DOHH2 (cell line): ENCODE results near the gene OLIG3.

Experiments used
- H3F3A ChIP-seq: fragments of 200-600 bp; sonication (generic), shearing (Covaris generic); 2 replicates; pipeline ENCODE4 v1.6.0; 2016; ENCODE audit warnings: antibody characterized with exemption, mild to moderate bottlenecking; ENCODE audit not compliant: control insufficient read depth, insufficient read depth
- H3K27ac ChIP-seq: fragments of 200-600 bp; sonication (generic); 2 replicates; pipeline ENCODE4 v1.5.1; 2014; ENCODE audit warnings: low read depth, mild to moderate bottlenecking, low read length, moderate library complexity
- H3K27me3 ChIP-seq: fragments of 200-600 bp; sonication (generic); 2 replicates; pipeline ENCODE4 v1.6.1; 2014; ENCODE audit warnings: mild to moderate bottlenecking, low read length, mixed read lengths; ENCODE audit not compliant: control insufficient read depth
- H3K36me3 ChIP-seq: fragments of 200-600 bp; sonication (generic); 2 replicates; pipeline ENCODE4 v1.6.1; 2014; ENCODE audit warnings: mild to moderate bottlenecking, low read length, moderate library complexity, mixed read lengths; ENCODE audit not compliant: control insufficient read depth
- H3K4me1 ChIP-seq: fragments of 200-600 bp; sonication (generic); 2 replicates; pipeline ENCODE4 v1.6.1; 2014; ENCODE audit warnings: mild to moderate bottlenecking, low read length, mixed read lengths; ENCODE audit not compliant: control insufficient read depth
- H3K4me2 ChIP-seq: fragments of 200-600 bp; sonication (generic); 2 replicates; pipeline ENCODE4 v1.6.0; 2014; ENCODE audit warnings: mild to moderate bottlenecking, low read length, moderate library complexity
- H3K4me3 ChIP-seq: fragments of 200-600 bp; sonication (generic); 2 replicates; pipeline ENCODE4 v1.5.1; 2014; ENCODE audit warnings: mild to moderate bottlenecking, low read length, mixed read lengths
- H3K79me2 ChIP-seq: fragments of 200-600 bp; sonication (generic); 2 replicates; pipeline ENCODE4 v1.6.1; 2014; ENCODE audit warnings: mild to moderate bottlenecking, low read length, mixed read lengths; ENCODE audit not compliant: control insufficient read depth
- H3K9me2 ChIP-seq: fragments of 200-600 bp; sonication (generic); replicated peaks from 2 replicates; pipeline ENCODE4 v1.6.1; 2014; ENCODE audit warnings: mild to moderate bottlenecking, low read length, mixed read lengths; ENCODE audit not compliant: control insufficient read depth
- H3K9me3 ChIP-seq: fragments of 200-600 bp; sonication (generic); 2 replicates; pipeline ENCODE4 v1.6.1; 2014; ENCODE audit warnings: antibody characterized with exemption, low read length, mixed read lengths; ENCODE audit not compliant: control insufficient read depth, insufficient read depth
- H4K20me1 ChIP-seq: fragments of 200-600 bp; sonication (generic); 2 replicates; pipeline ENCODE4 v1.6.0; 2014; ENCODE audit warnings: low read depth, mild to moderate bottlenecking, antibody characterized with exemption, low read length, moderate library complexity; ENCODE audit not compliant: control insufficient read depth, insufficient read depth
- EZH2phosphoT487 ChIP-seq: fragments of 200-600 bp; sonication (generic); IDR thresholded peaks from 2 replicates; pipeline ENCODE4 v1.6.1; 2017; ENCODE audit warnings: borderline replicate concordance, mild to moderate bottlenecking, antibody characterized with exemption, low read length, moderate library complexity, mixed read lengths
- TF ChIP-seq, protein P1 (sequence below): fragments of 200-600 bp; sonication (generic); IDR thresholded peaks from one replicate; pipeline ENCODE4 v1.5.1; 2014; ENCODE audit warnings: antibody characterized with exemption, mild to moderate bottlenecking, low read depth, low read length; ENCODE audit not compliant: poor library complexity, severe bottlenecking

Gene OLIG3

DNA sequence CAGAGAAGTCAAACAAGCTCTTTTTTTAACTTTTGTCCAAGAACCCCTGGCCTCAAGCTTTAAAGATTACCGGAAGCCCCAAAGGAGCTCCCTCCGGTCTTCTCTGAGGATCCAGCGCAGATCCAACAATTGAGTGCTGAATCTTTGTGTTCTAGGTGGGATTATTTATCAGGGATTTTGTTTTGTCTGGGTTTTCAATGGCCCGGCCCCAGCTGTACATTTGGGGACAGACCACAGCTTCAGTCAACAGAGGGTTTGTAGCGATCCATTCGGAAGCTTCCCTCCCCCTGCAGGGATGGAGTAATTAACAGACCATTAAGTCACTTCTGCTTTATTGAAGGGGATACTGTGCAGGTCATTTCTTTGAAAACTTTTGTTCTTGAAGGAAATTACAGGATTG is 7.8 kb downstream of the OLIG3 start:
- no peak overlapping the region for H3K27ac ChIP-seq
- H3F3A ChIP-seq, result no peaks in the 10 kb centered on the region
- no peak for TF ChIP-seq EZH2phosphoT487
- TF ChIP-seq, protein P1, sequence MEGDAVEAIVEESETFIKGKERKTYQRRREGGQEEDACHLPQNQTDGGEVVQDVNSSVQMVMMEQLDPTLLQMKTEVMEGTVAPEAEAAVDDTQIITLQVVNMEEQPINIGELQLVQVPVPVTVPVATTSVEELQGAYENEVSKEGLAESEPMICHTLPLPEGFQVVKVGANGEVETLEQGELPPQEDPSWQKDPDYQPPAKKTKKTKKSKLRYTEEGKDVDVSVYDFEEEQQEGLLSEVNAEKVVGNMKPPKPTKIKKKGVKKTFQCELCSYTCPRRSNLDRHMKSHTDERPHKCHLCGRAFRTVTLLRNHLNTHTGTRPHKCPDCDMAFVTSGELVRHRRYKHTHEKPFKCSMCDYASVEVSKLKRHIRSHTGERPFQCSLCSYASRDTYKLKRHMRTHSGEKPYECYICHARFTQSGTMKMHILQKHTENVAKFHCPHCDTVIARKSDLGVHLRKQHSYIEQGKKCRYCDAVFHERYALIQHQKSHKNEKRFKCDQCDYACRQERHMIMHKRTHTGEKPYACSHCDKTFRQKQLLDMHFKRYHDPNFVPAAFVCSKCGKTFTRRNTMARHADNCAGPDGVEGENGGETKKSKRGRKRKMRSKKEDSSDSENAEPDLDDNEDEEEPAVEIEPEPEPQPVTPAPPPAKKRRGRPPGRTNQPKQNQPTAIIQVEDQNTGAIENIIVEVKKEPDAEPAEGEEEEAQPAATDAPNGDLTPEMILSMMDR, result no peak

DNA sequence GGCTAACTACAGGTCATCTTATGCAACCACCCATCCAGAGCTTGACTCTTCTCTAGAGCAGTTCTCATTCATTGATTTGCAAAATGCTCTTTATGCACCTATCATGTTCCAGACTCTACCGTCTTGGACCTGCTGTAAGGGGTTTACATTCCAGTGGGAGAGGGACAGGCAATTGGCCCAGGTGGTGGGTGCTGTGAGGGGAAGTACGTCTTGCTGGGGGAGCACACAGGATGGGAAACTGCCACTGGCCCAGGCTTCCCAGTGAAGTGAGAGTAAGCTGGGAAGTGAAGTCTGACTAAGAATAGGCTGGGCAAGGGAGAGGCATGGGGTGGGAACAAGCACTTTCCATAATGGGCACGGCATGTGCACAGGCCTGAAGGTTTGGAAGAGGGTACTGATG is 13.8 kb downstream of the OLIG3 start:
- no peaks in the 10 kb centered on the region for H3K4me1 ChIP-seq
- H3K4me2 ChIP-seq, result no peak overlapping the region
- no peak overlapping the region for H3K27ac ChIP-seq
- H3K79me2 ChIP-seq, result no peaks in the 10 kb centered on the region
- H3K4me3 ChIP-seq, result no peak overlapping the region
- H3K9me3 ChIP-seq, result no peaks in the 10 kb centered on the region
- H3F3A ChIP-seq, result no peaks in the 10 kb centered on the region
- H3K36me3 ChIP-seq, result no peaks in the 10 kb centered on the region
- H3K27me3 ChIP-seq, result peaks cover 6% of the 10 kb centered on the region
- no peaks in the 10 kb centered on the region for H4K20me1 ChIP-seq
- TF ChIP-seq, protein P1, result no peak
- no peak for TF ChIP-seq EZH2phosphoT487
- no peaks in the 10 kb centered on the region; the same call in 1 of the 2 replicates for H3K9me2 ChIP-seq

More for the DNA sequence above, 7.8 kb downstream of the OLIG3 start:
- H3K4me1 ChIP-seq, result no peaks in the 10 kb centered on the region
- no peaks in the 10 kb centered on the region for H3K9me2 ChIP-seq
- no peaks in the 10 kb centered on the region; the same call in 1 of the 2 replicates for H3K9me3 ChIP-seq
- H3K79me2 ChIP-seq, result no peaks in the 10 kb centered on the region
- no peak overlapping the region for H3K4me2 ChIP-seq
- no peaks in the 10 kb centered on the region for H3K36me3 ChIP-seq
- no peak overlapping the region for H3K4me3 ChIP-seq
- H4K20me1 ChIP-seq, result no peaks in the 10 kb centered on the region
- H3K27me3 ChIP-seq, result peaks cover 19% of the 10 kb centered on the region

DNA sequence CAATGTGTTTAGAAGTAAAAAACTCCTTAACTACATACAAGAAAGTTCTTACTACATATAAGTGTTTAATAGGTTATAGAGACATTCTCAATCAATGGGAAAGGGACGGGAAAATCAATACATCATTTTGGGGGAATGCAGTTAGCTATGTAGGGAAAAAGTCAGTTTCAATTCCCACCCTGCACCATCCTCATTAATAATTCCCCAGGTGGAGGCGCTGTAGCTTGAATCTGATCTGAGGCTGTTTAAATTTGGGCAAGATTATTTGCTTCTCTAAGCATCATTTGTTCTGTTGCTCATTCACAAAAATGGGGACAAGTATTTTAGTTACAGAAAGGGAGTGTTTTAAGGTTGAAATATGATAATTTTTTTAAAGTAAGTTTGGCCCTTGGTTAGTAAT is 19.1 kb downstream of the OLIG3 start:
- Histone ChIP-seq H3K9me3 (no peaks in the 10 kb centered on the region), H3F3A (no peaks in the 10 kb centered on the region), H3K27ac (no peak overlapping the region), H3K4me2 (no peak overlapping the region), H3K36me3 (no peaks in the 10 kb centered on the region), H3K4me3 (no peak overlapping the region), H3K79me2 (no peaks in the 10 kb centered on the region), H3K4me1 (no peaks in the 10 kb centered on the region), H3K9me2 (no peaks in the 10 kb centered on the region; the same call in 1 of the 2 replicates), H3K27me3 (no peaks in the 10 kb centered on the region), H4K20me1 (no peaks in the 10 kb centered on the region)
- TF ChIP-seq, protein P1, result peak; percentile 16
- TF ChIP-seq EZH2phosphoT487, result no peak

DNA sequence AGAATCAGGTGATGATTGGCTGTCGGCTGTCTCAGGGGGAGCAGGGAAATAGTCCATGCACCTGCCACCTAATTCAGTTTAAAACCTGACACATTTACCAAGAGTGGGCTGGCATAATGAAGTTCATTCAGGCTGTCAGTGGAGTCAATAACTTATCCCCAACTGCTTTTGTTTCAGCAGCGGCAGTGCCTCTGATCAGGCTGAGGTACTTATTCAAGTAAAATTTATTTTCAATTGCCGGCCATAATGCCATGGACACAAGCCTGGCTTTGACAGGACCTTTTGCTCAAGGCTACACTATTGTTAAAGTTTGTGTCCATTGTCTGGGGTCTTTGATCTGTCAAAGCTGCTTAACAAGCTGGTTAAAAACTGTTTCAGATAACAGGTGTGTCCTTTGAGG is 20.6 kb downstream of the OLIG3 start:
- Histone ChIP-seq H3K27ac (no peak overlapping the region), H3F3A (no peaks in the 10 kb centered on the region), H3K36me3 (no peaks in the 10 kb centered on the region), H3K4me1 (no peaks in the 10 kb centered on the region), H3K9me3 (no peaks in the 10 kb centered on the region), H3K4me3 (no peak overlapping the region), H4K20me1 (no peaks in the 10 kb centered on the region), H3K27me3 (no peaks in the 10 kb centered on the region), H3K79me2 (no peaks in the 10 kb centered on the region), H3K9me2 (no peaks in the 10 kb centered on the region), H3K4me2 (no peak overlapping the region)
- no peak for TF ChIP-seq EZH2phosphoT487
- TF ChIP-seq, protein P1, result no peak
